ENCODE measurements around the gene TMEM86A.

The TMEM86A gene

GRCh38 chr11:18727479-18728236 is 29.1 kb downstream of the TMEM86A start:
- peak; percentile 40 for DNase-seq

- DNase-seq = no peak
Measured at GRCh38 chr11:18728658-18729057, 30.1 kb downstream of the TMEM86A start.

GRCh38 chr11:18729426-18729825 is 30.8 kb downstream of the TMEM86A start:
- no peak for DNase-seq

- no peak for DNase-seq
Measured at GRCh38 chr11:18730020-18730419, 31.4 kb downstream of the TMEM86A start.

- no peak for DNase-seq
Measured at GRCh38 chr11:18731441-18731840, 32.9 kb downstream of the TMEM86A start.

- peak; percentile 55 for DNase-seq
Measured at GRCh38 chr11:18731949-18732821, 33.6 kb downstream of the TMEM86A start.

GRCh38 chr11:18733202-18733601 is 34.6 kb downstream of the TMEM86A start:
- DNase-seq = no peak

GRCh38 chr11:18736590-18737148 is 38.1 kb downstream of the TMEM86A start:
- DNase-seq = no peak

- DNase-seq = no peak
Measured at GRCh38 chr11:18737642-18738041, 39.1 kb downstream of the TMEM86A start.

- no peak for DNase-seq
Measured at GRCh38 chr11:18739685-18740084, 41.1 kb downstream of the TMEM86A start.

- no peak for DNase-seq
Measured at GRCh38 chr11:18741783-18742182, 43.2 kb downstream of the TMEM86A start.

- DNase-seq = no peak
Measured at GRCh38 chr11:18743365-18743764, 44.8 kb downstream of the TMEM86A start.

GRCh38 chr11:18743900-18744514 is 45.4 kb downstream of the TMEM86A start:
- DNase-seq = no peak

- no peak for DNase-seq
Measured at GRCh38 chr11:18745251-18745650, 46.7 kb downstream of the TMEM86A start.

- no peak for DNase-seq
Measured at GRCh38 chr11:18748766-18749365, 50.3 kb downstream of the TMEM86A start.

- DNase-seq = no peak
Measured at GRCh38 chr11:18749681-18750319, 51.2 kb downstream of the TMEM86A start.

- no peak for DNase-seq
Measured at GRCh38 chr11:18750944-18751343, 52.4 kb downstream of the TMEM86A start.

- no peak for DNase-seq
Measured at GRCh38 chr11:18752502-18752901, 53.9 kb downstream of the TMEM86A start.

- DNase-seq = no peak
Measured at GRCh38 chr11:18754308-18754707, 55.7 kb downstream of the TMEM86A start.

Measured in stimulated activated CD4-positive, alpha-beta T cell treated with anti-CD3 and anti-CD28 coated beads, Interleukin-1b, Interleukin-23, amount 100 ng/mL, for 48 hours (primary cell).